Caco-2 (cell line): Measurements from ENCODE around the gene ANTKMT. TPM values are rescaled to one million over a fixed set of nuclear protein-coding genes. Genes with fewer than 3 reads are reported as not detected.

ENCODE experiments used
- BruUV-seq: library from RNA; stranded (reverse); fragments of 400-500 nt; replicated peaks from 2 replicates; lab custom pipeline; 2021; lab: Mats Ljungman, UMichigan
- CTCF ChIA-PET: fragments of 300-600 bp; sonication (Branson Sonifier 250); formaldehyde crosslinking; loops from one replicate; lab custom pipeline; 2022; ENCODE audit warnings: antibody characterized with exemption; lab: Charles Lee
- POLR2A ChIA-PET: fragments of 300-600 bp; sonication (Branson Sonifier 250); formaldehyde crosslinking; loops from one replicate; lab custom pipeline; 2022; ENCODE audit warnings: antibody characterized with exemption; lab: Charles Lee
- DNase-seq, 2 experiments: peaks; one replicate each; pipeline versions ENCODE4 v3.0.0 to v3.0.0-alpha.2; 2020 to 2022
- H3K27me3 ChIP-seq: replicated peaks from 2 replicates; pipeline ENCODE4 v1.6.0; 2011; ENCODE audit warnings: low read length; ENCODE audit not compliant: control insufficient read depth, insufficient read depth
- H3K36me3 ChIP-seq: 2 replicates; pipeline ENCODE4 v1.5.1; 2011; ENCODE audit warnings: low read length; ENCODE audit not compliant: control insufficient read depth, insufficient read depth
- H3K4me1 ChIP-seq: fragments of 250-450 bp; sonication (Bioruptor Pico); 2 replicates; pipeline ENCODE4 v1.5.1; 2020; ENCODE audit warnings: mild to moderate bottlenecking
- H3K4me3 ChIP-seq: 2 replicates; pipeline ENCODE4 v1.5.1; 2011; ENCODE audit warnings: low read depth, mild to moderate bottlenecking, control low read depth, low read length
- H3K9me3 ChIP-seq: fragments of 250-450 bp; sonication (Bioruptor Pico); 2 replicates; pipeline ENCODE4 v1.5.1; 2020; ENCODE audit warnings: mild to moderate bottlenecking, moderate library complexity
- H3K27ac Mint-ChIP-seq: one replicate; pipeline ENCODE4 v1.8.0; 2022; ENCODE audit warnings: mixed read lengths; ENCODE audit not compliant: unreplicated experiment
- H3K27me3 Mint-ChIP-seq: one replicate; pipeline ENCODE4 v1.8.0; 2022; ENCODE audit warnings: mixed read lengths; ENCODE audit not compliant: insufficient read depth, unreplicated experiment
- H3K36me3 Mint-ChIP-seq: one replicate; pipeline ENCODE4 v1.8.0; 2022; ENCODE audit warnings: mild to moderate bottlenecking, mixed read lengths; ENCODE audit not compliant: insufficient read depth, unreplicated experiment
- H3K4me1 Mint-ChIP-seq: one replicate; pipeline ENCODE4 v1.8.0; 2022; ENCODE audit warnings: low read depth, mixed read lengths; ENCODE audit not compliant: unreplicated experiment
- H3K4me3 Mint-ChIP-seq: one replicate; pipeline ENCODE4 v1.8.0; 2022; ENCODE audit warnings: mild to moderate bottlenecking, moderate library complexity, mixed read lengths; ENCODE audit not compliant: unreplicated experiment
- H3K9me3 Mint-ChIP-seq: one replicate; pipeline ENCODE4 v1.8.0; 2022; ENCODE audit warnings: mixed read lengths; ENCODE audit not compliant: unreplicated experiment
- CTCF ChIP-seq, 2 experiments: fragments of 200-600 bp in 1 of 2; IDR thresholded peaks; 1 replicate in 1 of 2; 2 replicates in 1 of 2; pipeline versions ENCODE4 v1.5.1 to v1.8.0; 2011 to 2022; ENCODE audit warnings: antibody characterized with exemption in 1 of 2, control low read depth in 1 of 2, inconsistent platforms in 1 of 2, low read depth in 1 of 2, low read length in 1 of 2, mild to moderate bottlenecking in 1 of 2, moderate library complexity in 1 of 2; ENCODE audit not compliant: insufficient read depth in 1 of 2, severe bottlenecking in 1 of 2, unreplicated experiment in 1 of 2
- intact Hi-C: fragments of 100-400 bp; cut with micrococcal nuclease; formaldehyde crosslinking; loops from one replicate; pipeline ENCODE4 v1.10.0; 2022; ENCODE audit not compliant: unreplicated experiment
- total RNA-seq: library from RNA; stranded (reverse); gene quantifications from 2 replicates; pipeline ENCODE4 v1.2.3, GENCODE V29; 2022

Gene ANTKMT
- total RNA-seq, 1 experiment from 2014 or later: 42.6 TPM

GRCh38 chr16:723695-724094, 2.7 kb downstream of the ANTKMT start:
- H3K27me3 ChIP-seq: no peaks in the 10 kb centered on the region
- no peaks in the 10 kb centered on the region for H3K36me3 ChIP-seq
- CTCF ChIA-PET: interaction anchor here (0.7 kb wide), 1 partner anchor 9 kb away, joined by 4 read pairs; no protein-coding TSS in a partner anchor
- no peak overlapping the region for H3K4me3 Mint-ChIP-seq
- no peaks in the 10 kb centered on the region for H3K9me3 Mint-ChIP-seq
- H3K27ac Mint-ChIP-seq: no peak overlapping the region
- no peaks in the 10 kb centered on the region for H3K9me3 ChIP-seq
- BruUV-seq: no TSS peak
- H3K27me3 Mint-ChIP-seq: no peaks in the 10 kb centered on the region
- peaks cover 6% of the 10 kb centered on the region for H3K36me3 Mint-ChIP-seq
- H3K4me1 Mint-ChIP-seq: no peaks in the 10 kb centered on the region
- POLR2A ChIA-PET: no interaction called here
- peaks cover 24% of the 10 kb centered on the region for H3K4me1 ChIP-seq
- DNase-seq: no peak
- TF ChIP-seq CTCF (IDR thresholded peaks at IDR 0.05; ENCODE audit: insufficient read depth in 1 of 2, low read depth in 1 of 2, low read length in 1 of 2, severe bottlenecking in 1 of 2, unreplicated experiment in 1 of 2): no peak
- intact Hi-C loops: no loop called here
- no peak overlapping the region for H3K4me3 ChIP-seq

- Mint-ChIP-seq H3K4me1 (no peaks in the 10 kb centered on the region), H3K4me3 (no peak overlapping the region), H3K9me3 (no peaks in the 10 kb centered on the region), H3K27me3 (no peaks in the 10 kb centered on the region), H3K36me3 (peaks cover 8% of the 10 kb centered on the region), H3K27ac (no peak overlapping the region)
- POLR2A ChIA-PET: no interaction called here
- Histone ChIP-seq H3K36me3 (no peaks in the 10 kb centered on the region), H3K4me1 (peaks cover 17% of the 10 kb centered on the region), H3K27me3 (no peaks in the 10 kb centered on the region), H3K4me3 (no peak overlapping the region), H3K9me3 (no peaks in the 10 kb centered on the region)
- CTCF ChIA-PET: interaction anchor here (0.6 to 1.0 kb wide), 4 partner anchors 8 to 76 kb away, joined by 3 to 12 read pairs (median 4); no protein-coding TSS in a partner anchor
- no peak for TF ChIP-seq CTCF (IDR thresholded peaks at IDR 0.05; ENCODE audit: insufficient read depth in 1 of 2, low read depth in 1 of 2, low read length in 1 of 2, severe bottlenecking in 1 of 2, unreplicated experiment in 1 of 2)
- intact Hi-C loops: no loop called here
- DNase-seq: no peak
- BruUV-seq: no TSS peak
Observed at GRCh38 chr16:724188-725040, 3.5 kb downstream of the ANTKMT start.

GRCh38 chr16:725041-725376, 4.1 kb downstream of the ANTKMT start:
- peaks cover 13% of the 10 kb centered on the region for H3K4me1 ChIP-seq
- Mint-ChIP-seq H3K36me3 (peaks cover 11% of the 10 kb centered on the region), H3K4me3 (no peak overlapping the region), H3K9me3 (no peaks in the 10 kb centered on the region), H3K27ac (no peak overlapping the region), H3K27me3 (no peaks in the 10 kb centered on the region), H3K4me1 (no peaks in the 10 kb centered on the region)
- POLR2A ChIA-PET: no interaction called here
- no peaks in the 10 kb centered on the region for H3K27me3 ChIP-seq
- DNase-seq: no peak
- no peak overlapping the region for H3K4me3 ChIP-seq
- no peaks in the 10 kb centered on the region for H3K36me3 ChIP-seq
- intact Hi-C loops: no loop called here
- no TSS peak for BruUV-seq
- no peaks in the 10 kb centered on the region for H3K9me3 ChIP-seq
- TF ChIP-seq CTCF (IDR thresholded peaks at IDR 0.05; ENCODE audit: insufficient read depth in 1 of 2, low read depth in 1 of 2, low read length in 1 of 2, severe bottlenecking in 1 of 2, unreplicated experiment in 1 of 2): no peak
- CTCF ChIA-PET: interaction anchor here (0.6 to 1.0 kb wide), 3 partner anchors 9 to 76 kb away, joined by 3 to 12 read pairs (median 3); no protein-coding TSS in a partner anchor
